GM13976 (cell line): ENCODE measurements around the gene SLC15A1.

Source experiments
- DNase-seq: peaks from one replicate; pipeline ENCODE4 v3.0.0; 2012; ENCODE audit warnings: low spot score
- CTCF ChIP-seq: IDR thresholded peaks from 2 replicates; pipeline ENCODE4 v1.5.1; 2012; ENCODE audit warnings: borderline replicate concordance, mild to moderate bottlenecking; ENCODE audit not compliant: insufficient read depth; ENCODE audit errors: extremely low read depth, missing control alignments, control extremely low read depth
- in situ Hi-C: fragments of 300-500 bp; cut with MboI; formaldehyde crosslinking; loops from one replicate; pipeline ENCODE4 v1.12.0; 2022; ENCODE audit warnings: low sequenced_read_pairs, mixed read lengths, inconsistent platforms; ENCODE audit not compliant: unreplicated experiment

The SLC15A1 gene

DNA sequence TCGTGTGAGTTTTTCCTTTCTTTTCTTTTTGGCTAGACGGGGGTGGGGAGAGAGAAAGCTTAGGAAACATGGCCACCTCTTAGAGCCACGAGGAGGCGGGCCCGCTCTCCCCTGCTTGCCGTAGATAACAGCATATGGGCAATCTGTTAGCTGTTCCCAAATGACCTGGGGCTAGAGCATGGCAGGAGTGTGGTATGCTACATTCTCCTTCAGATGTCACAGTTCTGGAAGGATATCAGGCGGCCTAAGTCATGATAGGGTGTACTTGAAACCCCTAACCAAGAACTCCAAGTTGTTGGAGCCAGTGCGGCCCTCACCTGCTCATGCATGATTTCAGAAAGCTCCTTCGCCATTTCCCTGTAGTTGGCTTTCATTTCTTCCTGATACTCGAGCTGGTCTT lies 44.3 kb upstream of the SLC15A1 start:
- in situ Hi-C loops, result no loop called here
- no peak for TF ChIP-seq CTCF
- no peak for DNase-seq

DNA sequence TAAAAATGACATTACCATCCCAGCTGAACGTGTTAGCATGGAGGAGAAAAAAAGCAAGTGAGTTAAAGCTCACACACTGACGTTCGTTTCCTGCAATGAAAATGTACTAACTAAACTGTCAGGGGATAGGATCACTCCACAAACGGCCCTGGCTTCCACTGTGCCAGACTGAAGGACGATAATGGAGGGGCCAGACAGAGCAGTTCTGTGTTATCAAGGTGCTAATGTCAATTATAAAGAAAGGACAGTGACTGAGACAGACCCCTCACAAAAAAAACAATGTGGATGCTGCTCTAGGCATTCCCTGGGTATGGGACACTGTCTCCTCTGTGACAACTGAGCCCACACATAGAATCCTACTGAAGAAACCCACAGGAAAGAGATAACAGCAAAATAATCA lies 43.7 kb upstream of the SLC15A1 start:
- in situ Hi-C loops, result no loop called here
- no peak for TF ChIP-seq CTCF
- DNase-seq, result no peak

DNA sequence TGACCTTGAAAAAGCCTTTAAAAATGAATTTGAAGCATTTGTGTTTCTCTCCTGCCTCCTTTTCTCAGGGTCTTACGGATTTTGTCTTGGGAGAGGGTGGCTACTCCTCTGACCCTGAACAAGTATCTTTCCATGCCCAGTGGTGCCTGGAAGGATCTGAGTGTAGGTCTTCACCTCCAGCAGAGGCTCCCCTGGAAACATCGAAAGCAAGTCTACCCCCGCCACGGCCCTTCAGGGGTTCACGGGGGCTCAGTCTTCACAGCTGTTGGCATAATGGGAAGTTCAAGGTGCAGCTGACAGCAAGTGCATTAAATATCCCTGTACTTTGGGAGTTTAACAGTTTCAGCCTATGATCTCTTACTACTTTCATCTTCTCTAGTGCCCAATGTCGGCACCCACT lies 42.7 kb upstream of the SLC15A1 start:
- in situ Hi-C loops, result no loop called here
- DNase-seq, result no peak
- TF ChIP-seq CTCF, result no peak

- DNase-seq, result no peak
- TF ChIP-seq CTCF, result no peak
- in situ Hi-C loops, result no loop called here
Measured at GRCh38 chr13:98794498-98794897, 42.0 kb upstream of the SLC15A1 start.

DNA sequence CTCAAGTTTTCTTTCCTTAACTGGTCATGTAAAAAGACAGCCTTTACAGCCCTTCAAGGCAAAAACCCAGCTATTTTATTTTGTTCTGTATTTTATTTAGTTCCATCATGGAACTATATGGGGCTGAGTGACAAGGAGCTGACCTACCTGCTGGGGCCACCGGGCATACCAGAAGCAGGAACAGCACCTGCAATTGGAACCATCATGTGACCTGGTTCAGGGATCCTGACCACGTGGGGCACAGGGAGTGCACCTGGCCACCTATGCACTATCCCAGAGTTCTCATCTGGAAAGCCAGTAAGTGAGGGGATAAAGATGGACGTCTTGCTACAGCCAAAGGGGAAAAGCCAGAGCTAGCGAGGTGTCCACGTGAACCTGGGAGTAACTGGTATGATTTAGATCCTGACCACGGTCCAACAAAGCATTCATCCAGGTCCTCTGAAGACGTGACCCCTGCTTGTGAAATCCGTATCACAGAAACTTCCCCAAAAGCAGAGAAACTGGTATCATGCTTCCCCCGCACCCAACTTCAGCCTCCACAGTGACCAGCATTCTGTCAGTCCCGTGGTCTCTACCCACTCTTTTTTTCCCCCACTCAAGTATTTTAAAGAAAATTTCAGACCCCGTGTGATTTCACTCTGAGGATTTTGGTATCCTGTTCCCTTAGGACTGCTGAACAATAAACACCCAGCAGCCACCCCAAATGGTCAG lies 40.5 kb upstream of the SLC15A1 start:
- in situ Hi-C loops, result no loop called here
- DNase-seq, result no peak
- no peak for TF ChIP-seq CTCF

DNA sequence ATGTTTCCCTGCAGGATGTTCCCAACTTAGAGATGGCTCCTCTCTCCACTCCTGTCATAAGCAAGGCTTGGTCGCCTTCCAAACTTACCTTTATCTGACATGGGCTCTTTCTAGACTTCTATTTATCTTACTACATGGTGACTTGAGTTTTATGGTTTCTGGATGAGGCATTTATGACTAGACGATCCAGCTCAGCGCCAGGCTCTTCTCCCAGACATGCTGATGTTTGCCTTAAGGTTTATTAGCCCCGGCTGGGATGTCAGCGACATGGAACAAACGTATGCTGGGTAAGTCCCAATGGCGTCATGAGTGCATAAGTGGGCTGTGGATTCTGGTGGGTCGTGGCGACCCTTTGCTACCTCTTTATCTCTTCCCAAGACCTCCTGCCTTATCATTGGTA lies 39.8 kb upstream of the SLC15A1 start:
- DNase-seq, result no peak
- in situ Hi-C loops, result no loop called here
- no peak for TF ChIP-seq CTCF
